GM12875 (cell line): ENCODE measurements around the gene MT4.

Experiments
- H3K4me3 ChIP-seq: one replicate; pipeline ENCODE4 v1.5.1; 2011; ENCODE audit warnings: low read depth, low read length, control low read depth
- CTCF ChIP-seq: IDR thresholded peaks from 2 replicates; pipeline ENCODE4 v1.5.1; 2011; ENCODE audit warnings: low read depth, mild to moderate bottlenecking, control low read depth, inconsistent platforms, low read length, moderate library complexity, borderline replicate concordance; ENCODE audit not compliant: insufficient read depth

The MT4 gene

DNA sequence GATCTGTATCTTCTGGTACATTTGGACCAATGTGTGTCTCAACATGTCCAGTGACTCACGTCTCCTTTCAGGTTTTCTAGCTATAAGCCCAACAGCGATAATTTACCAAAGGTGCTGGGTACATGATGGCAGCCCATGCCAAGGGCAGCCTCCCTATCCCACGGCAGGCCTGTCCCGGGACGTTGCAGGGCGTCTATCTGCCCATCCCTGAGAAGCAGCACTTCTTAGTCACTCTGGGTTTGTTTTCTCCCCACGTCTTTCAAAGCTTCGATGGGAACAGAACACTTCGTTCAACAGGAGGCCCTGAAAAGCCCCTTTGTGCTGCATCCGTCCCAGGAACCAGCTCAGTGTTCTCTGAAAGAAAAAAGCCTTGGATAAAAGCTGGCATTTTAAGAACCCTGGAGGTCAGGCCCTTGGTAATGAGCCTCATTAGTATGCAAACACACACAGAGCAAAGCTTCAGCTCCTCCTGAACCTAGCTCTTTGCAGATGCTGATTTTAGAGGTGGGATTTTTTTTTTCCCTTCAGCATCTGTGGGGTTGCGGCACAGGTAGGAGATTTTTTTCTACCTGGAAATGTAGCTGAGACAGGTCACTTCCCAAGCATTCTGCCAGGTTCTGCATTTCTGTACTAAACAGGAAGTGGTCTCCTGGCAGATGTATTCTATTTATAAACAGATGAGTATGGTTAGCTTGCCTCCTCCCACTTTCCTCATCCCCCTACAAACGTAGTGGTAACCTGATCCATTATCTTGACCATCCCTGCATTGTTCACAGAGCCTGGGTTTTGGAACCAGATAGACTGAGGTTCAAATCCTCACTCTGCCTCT is 17.5 kb upstream of the MT4 start:
- H3K4me3 ChIP-seq: no peak overlapping the region
- no peak for TF ChIP-seq CTCF

GRCh38 chr16:56547949-56548567 is 16.8 kb upstream of the MT4 start:
- H3K4me3 ChIP-seq: no peak overlapping the region

DNA sequence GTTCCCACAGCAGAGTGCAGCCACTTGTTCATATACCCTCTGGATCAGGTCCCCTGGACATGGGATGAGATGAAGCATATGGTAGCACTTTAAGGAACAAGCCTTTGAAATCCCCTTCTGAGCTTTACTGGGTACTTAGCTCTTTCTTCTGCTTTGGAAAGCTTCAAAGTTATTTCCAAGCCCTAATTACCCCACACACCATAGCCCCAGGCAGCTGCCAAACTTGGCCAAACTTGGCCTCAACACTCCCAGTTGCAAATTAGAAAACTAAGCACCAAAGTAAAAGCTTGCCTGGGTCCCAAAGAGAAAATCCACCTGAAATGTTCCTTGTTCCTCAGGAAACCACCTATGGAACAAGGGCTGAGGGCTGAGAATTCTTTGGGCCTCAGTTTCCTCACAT is 15.7 kb upstream of the MT4 start:
- no peak overlapping the region for H3K4me3 ChIP-seq
- TF ChIP-seq CTCF: no peak

More at GRCh38 chr16:56547949-56548567, 16.8 kb upstream of the MT4 start:
- TF ChIP-seq CTCF: no peak

- no peak overlapping the region for H3K4me3 ChIP-seq
- no peak for TF ChIP-seq CTCF
Measured at GRCh38 chr16:56549744-56550385, 15.0 kb upstream of the MT4 start.

DNA sequence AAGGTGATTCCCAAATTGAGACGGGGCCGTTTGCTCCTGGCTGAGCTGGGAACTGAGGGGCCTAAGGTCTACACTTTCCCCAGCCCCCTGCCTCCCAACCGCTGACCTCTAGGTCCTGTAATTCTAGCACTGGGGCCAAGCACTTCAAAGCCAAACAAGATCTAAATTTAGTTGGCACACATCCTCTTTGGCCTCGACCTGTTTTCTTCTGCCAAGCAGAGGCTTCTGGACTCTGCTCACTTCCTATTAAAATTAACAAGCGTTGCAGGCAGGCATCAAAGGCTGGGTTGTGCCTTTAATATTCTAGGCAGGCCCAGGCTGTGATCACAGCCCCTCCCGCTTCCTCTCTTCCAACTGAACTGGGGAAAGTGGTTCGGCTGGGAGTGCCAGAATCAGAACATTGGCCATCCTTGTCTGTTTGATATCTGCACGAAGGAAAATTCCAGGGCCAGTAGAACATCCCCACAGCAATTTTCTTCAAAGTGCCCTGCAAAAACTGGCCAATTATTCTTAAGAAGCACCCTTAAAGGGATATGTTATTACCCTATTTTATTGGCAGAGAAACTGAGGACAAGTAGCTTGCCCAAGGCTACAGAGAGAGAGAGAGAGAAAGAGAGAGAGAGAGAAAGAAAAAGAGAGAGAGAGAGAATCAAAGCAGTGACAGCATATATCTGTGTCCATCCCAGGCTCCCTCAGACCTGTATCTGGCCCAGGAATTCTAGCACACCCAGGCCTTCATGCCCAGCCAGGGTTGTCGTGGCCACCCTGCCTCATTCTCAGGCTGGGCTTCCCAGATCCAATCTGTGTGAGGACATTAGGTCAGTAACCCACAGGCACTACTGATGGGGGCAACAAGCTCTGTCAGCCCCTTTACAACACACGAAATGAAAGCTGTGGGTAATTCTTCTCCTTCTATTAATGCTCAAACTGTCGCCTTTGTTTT is 12.8 kb upstream of the MT4 start:
- no peak overlapping the region for H3K4me3 ChIP-seq
- no peak for TF ChIP-seq CTCF

- no peak overlapping the region for H3K4me3 ChIP-seq
Measured at GRCh38 chr16:56554441-56554840, 10.4 kb upstream of the MT4 start.

More at GRCh38 chr16:56554441-56554840, 10.4 kb upstream of the MT4 start:
- no peak for TF ChIP-seq CTCF
